SK-N-SH treated with all-trans-retinoic acid at 6 μM for 48 hours (cell line): Measurements from ENCODE around the gene SLC38A10.

Experiments
- ATAC-seq: fragments of 200-7000 bp; cut with Tn5 transposase; 3 replicates; pipeline ENCODE4 v1.9.1; 2020; ENCODE audit warnings: mild to moderate bottlenecking, moderate library complexity
- ARNTL ChIP-seq: fragments of 450-650 bp; formaldehyde crosslinking; IDR thresholded peaks from 2 replicates; pipeline ENCODE4 v1.5.0; 2020; ENCODE audit warnings: low read depth, mild to moderate bottlenecking, moderate library complexity, borderline replicate concordance
- BACH2 ChIP-seq: fragments of 250-450 bp; sonication (Bioruptor Pico); IDR thresholded peaks from 2 replicates; pipeline ENCODE4 v1.9.0; 2021; ENCODE audit warnings: mild to moderate bottlenecking, borderline replicate concordance
- CREB5 ChIP-seq: fragments of 250-450 bp; sonication (Bioruptor Pico); IDR thresholded peaks from 2 replicates; pipeline ENCODE4 v1.5.1; 2020; ENCODE audit warnings: low read depth, mild to moderate bottlenecking, moderate library complexity
- CSDC2 ChIP-seq: fragments of 250-450 bp; sonication (Bioruptor Pico); IDR thresholded peaks from 2 replicates; pipeline ENCODE4 v1.5.0; 2020; ENCODE audit warnings: mild to moderate bottlenecking, moderate library complexity
- ESRRG ChIP-seq: fragments of 250-450 bp; sonication (Bioruptor Pico); IDR thresholded peaks from 2 replicates; pipeline ENCODE4 v1.6.1; 2021; ENCODE audit warnings: mild to moderate bottlenecking
- GLIS3 ChIP-seq: fragments of 250-450 bp; sonication (Bioruptor Pico); IDR thresholded peaks from 2 replicates; pipeline ENCODE4 v1.5.0; 2020; ENCODE audit warnings: mild to moderate bottlenecking, moderate library complexity
- ISL1 ChIP-seq: fragments of 250-450 bp; sonication (Bioruptor Pico); IDR thresholded peaks from 2 replicates; pipeline ENCODE4 v2.1.2; 2022; ENCODE audit warnings: mild to moderate bottlenecking, moderate library complexity
- OSR1 ChIP-seq: fragments of 250-450 bp; sonication (Bioruptor Pico); IDR thresholded peaks from 2 replicates; pipeline ENCODE4 v1.8.0; 2022; ENCODE audit warnings: moderate library complexity, mild to moderate bottlenecking, inconsistent platforms
- PATZ1 ChIP-seq: fragments of 250-450 bp; sonication (Bioruptor Pico); IDR thresholded peaks from 2 replicates; pipeline ENCODE4 v1.8.0; 2020; ENCODE audit warnings: mild to moderate bottlenecking, moderate library complexity, borderline replicate concordance
- POU6F1 ChIP-seq: fragments of 250-450 bp; sonication (Bioruptor Pico); IDR thresholded peaks from 2 replicates; pipeline ENCODE4 v1.8.0; 2021; ENCODE audit warnings: low read depth, mild to moderate bottlenecking, moderate library complexity, borderline replicate concordance
- PPARA ChIP-seq: fragments of 250-450 bp; sonication (Bioruptor Pico); IDR thresholded peaks from 2 replicates; pipeline ENCODE4 v1.5.0; 2020; ENCODE audit warnings: mild to moderate bottlenecking, borderline replicate concordance
- RARB ChIP-seq: fragments of 250-450 bp; sonication (Bioruptor Pico); IDR thresholded peaks from 2 replicates; pipeline ENCODE4 v1.8.0; 2021; ENCODE audit warnings: mild to moderate bottlenecking, moderate library complexity
- SNAI2 ChIP-seq: fragments of 250-450 bp; sonication (Bioruptor Pico); IDR thresholded peaks from 2 replicates; pipeline ENCODE4 v1.5.0; 2020; ENCODE audit warnings: mild to moderate bottlenecking, moderate library complexity
- TCF4 ChIP-seq: fragments of 250-450 bp; sonication (Bioruptor Pico); IDR thresholded peaks from 2 replicates; pipeline ENCODE4 v1.8.0; 2021; ENCODE audit warnings: mild to moderate bottlenecking, moderate library complexity, borderline replicate concordance
- TOX ChIP-seq: fragments of 250-450 bp; sonication (Bioruptor Pico); IDR thresholded peaks from 2 replicates; pipeline ENCODE4 v1.8.0; 2021; ENCODE audit warnings: mild to moderate bottlenecking, moderate library complexity, borderline replicate concordance
- TSHZ2 ChIP-seq: fragments of 250-450 bp; sonication (Bioruptor Pico); IDR thresholded peaks from 2 replicates; pipeline ENCODE4 v1.5.0; 2020; ENCODE audit warnings: mild to moderate bottlenecking, moderate library complexity
- ZC3H10 ChIP-seq: fragments of 250-450 bp; sonication (Bioruptor Pico); IDR thresholded peaks from 2 replicates; pipeline ENCODE4 v1.5.1; 2021; ENCODE audit warnings: mild to moderate bottlenecking, moderate library complexity
- ZFP3 ChIP-seq: fragments of 250-450 bp; sonication (Bioruptor Pico); IDR thresholded peaks from 2 replicates; pipeline ENCODE4 v1.5.0; 2020; ENCODE audit warnings: mild to moderate bottlenecking, moderate library complexity
- ZFP30 ChIP-seq: fragments of 450-650 bp; formaldehyde crosslinking; IDR thresholded peaks from 2 replicates; pipeline ENCODE4 v1.5.0; 2022; ENCODE audit warnings: mild to moderate bottlenecking, moderate library complexity
- ZNF565 ChIP-seq: fragments of 450-650 bp; formaldehyde crosslinking; conservative IDR thresholded peaks from 2 replicates; pipeline ENCODE4 v1.5.0; 2020; ENCODE audit warnings: low read depth, mild to moderate bottlenecking, moderate library complexity

Gene SLC38A10

GRCh38 chr17:81267390-81268067 lies 27.6 kb downstream of the SLC38A10 start:
- no peak for TF ChIP-seq SNAI2
- ATAC-seq: no peak

GRCh38 chr17:81265576-81265975 lies 29.5 kb downstream of the SLC38A10 start:
- no peak for ATAC-seq

GRCh38 chr17:81264640-81265039 lies 30.5 kb downstream of the SLC38A10 start:
- ATAC-seq: no peak
- TF ChIP-seq ZNF565 (CRISPR knock-in tag) (no peak), RARB (CRISPR knock-in tag) (no peak), OSR1 (CRISPR knock-in tag) (no peak), TSHZ2 (CRISPR knock-in tag) (no peak), GLIS3 (CRISPR knock-in tag) (no peak), BACH2 (no peak), ZC3H10 (no peak), POU6F1 (CRISPR knock-in tag) (no peak), ISL1 (CRISPR knock-in tag) (no peak), ARNTL (no peak), PATZ1 (CRISPR knock-in tag) (no peak), SNAI2 (no peak), ZFP3 (CRISPR knock-in tag) (no peak), PPARA (CRISPR knock-in tag) (no peak), CSDC2 (CRISPR knock-in tag) (no peak), TOX (no peak), TCF4 (CRISPR knock-in tag) (no peak), ESRRG (CRISPR knock-in tag) (no peak), ZFP30 (no peak)

More at GRCh38 chr17:81265576-81265975, 29.5 kb downstream of the SLC38A10 start:
- TF ChIP-seq TSHZ2 (CRISPR knock-in tag) (no peak), CREB5 (CRISPR knock-in tag) (no peak)
